GM13977 (cell line): ENCODE data around the gene GANC.

Source experiments
- DNase-seq: peaks from one replicate; pipeline ENCODE4 v3.0.0; 2012; ENCODE audit warnings: low spot score
- CTCF ChIP-seq: IDR thresholded peaks from 2 replicates; pipeline ENCODE4 v1.5.1; 2012; ENCODE audit warnings: mild to moderate bottlenecking, control low read depth; ENCODE audit not compliant: insufficient read depth; ENCODE audit errors: extremely low read depth, missing control alignments
- in situ Hi-C: fragments of 300-500 bp; cut with MboI; formaldehyde crosslinking; loops from one replicate; pipeline ENCODE4 v1.12.0; 2022; ENCODE audit warnings: low sequenced_read_pairs, low pct_unique_long_range_greater_than_20kb, mixed read lengths, inconsistent platforms; ENCODE audit not compliant: unreplicated experiment

The GANC gene

GRCh38 chr15:42358141-42358540, 85.1 kb downstream of the GANC start:
- no peak for TF ChIP-seq CTCF

GRCh38 chr15:42359249-42359648, 86.2 kb downstream of the GANC start, which contains the start of gene CAPN3:
Gene CAPN3 (plus strand): TSS chr15:42359501. CDS start chr15:42359806, 305 bp downstream.
- in situ Hi-C loops: no loop called here
- DNase-seq: no peak

More at GRCh38 chr15:42358141-42358540, 85.1 kb downstream of the GANC start:
- DNase-seq: no peak
- in situ Hi-C loops: no loop called here

GRCh38 chr15:42359985-42360384, 87.0 kb downstream of the GANC start:
- no peak for TF ChIP-seq CTCF
- no peak for DNase-seq
- in situ Hi-C loops: no loop called here

More at GRCh38 chr15:42359249-42359648, 86.2 kb downstream of the GANC start, which contains the start of gene CAPN3:
- no peak for TF ChIP-seq CTCF

- TF ChIP-seq CTCF: no peak
- in situ Hi-C loops: no loop called here
- no peak for DNase-seq
Observed at GRCh38 chr15:42360535-42361112, 87.6 kb downstream of the GANC start.

GRCh38 chr15:42363487-42363886, 90.5 kb downstream of the GANC start:
- in situ Hi-C loops: no loop called here
- DNase-seq: no peak
- TF ChIP-seq CTCF: no peak

GRCh38 chr15:42363942-42364341, 90.9 kb downstream of the GANC start:
- TF ChIP-seq CTCF: no peak
- DNase-seq: no peak
- in situ Hi-C loops: no loop called here

GRCh38 chr15:42364529-42364928, 91.5 kb downstream of the GANC start:
- no peak for TF ChIP-seq CTCF
- in situ Hi-C loops: no loop called here
- DNase-seq: no peak
